HEK293 (cell line): Measurements from ENCODE around the gene SNAPC5.
A peak's percentile ranks its signal among the peaks of the same experiment; 100 is the strongest.

Source experiments
- CTCF ChIP-seq: fragments of 450-650 bp; formaldehyde crosslinking; IDR thresholded peaks from 2 replicates; pipeline ENCODE4 v1.5.1; 2016; ENCODE audit warnings: missing biosample characterization, missing genetic modification characterization
- ELK4 ChIP-seq: IDR thresholded peaks from 2 replicates; pipeline ENCODE4 v1.6.1; 2011; ENCODE audit warnings: mild to moderate bottlenecking, low read depth, low read length, borderline replicate concordance
- GLIS2 ChIP-seq: fragments of 450-650 bp; formaldehyde crosslinking; IDR thresholded peaks from 2 replicates; pipeline ENCODE4 v1.5.1; 2016; ENCODE audit warnings: missing biosample characterization, missing genetic modification characterization
- HOXD13 ChIP-seq: sonication (generic); formaldehyde crosslinking; IDR thresholded peaks from 2 replicates; pipeline ENCODE4 v1.8.0; 2022; ENCODE audit warnings: missing genetic modification reagents, borderline replicate concordance
- KLF10 ChIP-seq: fragments of 450-650 bp; IDR thresholded peaks from 2 replicates; pipeline ENCODE4 v1.5.1; 2018; ENCODE audit warnings: missing biosample characterization, mild to moderate bottlenecking, missing genetic modification characterization
- MEIS1 ChIP-seq: sonication (generic); formaldehyde crosslinking; IDR thresholded peaks from 2 replicates; pipeline ENCODE4 v1.8.1; 2022; ENCODE audit warnings: missing genetic modification reagents, mild to moderate bottlenecking, borderline replicate concordance
- PRDM2 ChIP-seq: fragments of 450-650 bp; formaldehyde crosslinking; IDR thresholded peaks from 2 replicates; pipeline ENCODE4 v1.5.1; 2016; ENCODE audit warnings: missing biosample characterization, missing genetic modification characterization, borderline replicate concordance
- WT1 ChIP-seq: fragments of 450-650 bp; formaldehyde crosslinking; IDR thresholded peaks from 2 replicates; pipeline ENCODE4 v1.5.1; 2016; ENCODE audit warnings: missing biosample characterization, missing genetic modification characterization
- ZBTB20 ChIP-seq: fragments of 450-650 bp; formaldehyde crosslinking; IDR thresholded peaks from 2 replicates; pipeline ENCODE4 v1.5.1; 2016; ENCODE audit warnings: missing biosample characterization, missing genetic modification characterization
- ZFHX2 ChIP-seq: fragments of 450-650 bp; formaldehyde crosslinking; conservative IDR thresholded peaks from 2 replicates; pipeline ENCODE4 v1.5.1; 2016; ENCODE audit warnings: missing biosample characterization, missing genetic modification characterization
- ZNF140 ChIP-seq: fragments of 450-650 bp; formaldehyde crosslinking; IDR thresholded peaks from 2 replicates; pipeline ENCODE4 v1.5.1; 2016; ENCODE audit warnings: missing biosample characterization, missing genetic modification characterization
- ZNF157 ChIP-seq: fragments of 450-650 bp; formaldehyde crosslinking; IDR thresholded peaks from 2 replicates; pipeline ENCODE4 v1.5.1; 2016; ENCODE audit warnings: missing biosample characterization, missing genetic modification characterization
- ZNF174 ChIP-seq: fragments of 450-650 bp; formaldehyde crosslinking; IDR thresholded peaks from 2 replicates; pipeline ENCODE4 v1.5.0; 2017; ENCODE audit warnings: missing biosample characterization, mild to moderate bottlenecking, missing genetic modification characterization
- ZNF175 ChIP-seq: fragments of 450-650 bp; formaldehyde crosslinking; IDR thresholded peaks from 2 replicates; pipeline ENCODE4 v1.5.1; 2016; ENCODE audit warnings: missing biosample characterization, missing genetic modification characterization
- ZNF19 ChIP-seq: fragments of 450-650 bp; formaldehyde crosslinking; IDR thresholded peaks from 2 replicates; pipeline ENCODE4; 2016; ENCODE audit warnings: missing biosample characterization, missing genetic modification characterization, low read depth
- ZNF266 ChIP-seq: fragments of 450-650 bp; formaldehyde crosslinking; IDR thresholded peaks from 2 replicates; pipeline ENCODE4 v1.5.1; 2016; ENCODE audit warnings: missing biosample characterization, missing genetic modification characterization, low read depth
- ZNF302 ChIP-seq: fragments of 450-650 bp; formaldehyde crosslinking; IDR thresholded peaks from 2 replicates; pipeline ENCODE4 v1.5.1; 2016; ENCODE audit warnings: missing biosample characterization, missing genetic modification characterization, low read depth
- ZNF558 ChIP-seq: fragments of 450-650 bp; formaldehyde crosslinking; IDR thresholded peaks from 2 replicates; pipeline ENCODE4 v1.5.1; 2016; ENCODE audit warnings: missing biosample characterization, missing genetic modification characterization
- ZNF610 ChIP-seq: fragments of 450-650 bp; formaldehyde crosslinking; IDR thresholded peaks from 2 replicates; pipeline ENCODE4 v1.5.1; 2016; ENCODE audit warnings: missing biosample characterization, missing genetic modification characterization, borderline replicate concordance
- ZNF660 ChIP-seq: fragments of 450-650 bp; IDR thresholded peaks from 2 replicates; pipeline ENCODE4 v1.5.1; 2018; ENCODE audit warnings: missing biosample characterization, mild to moderate bottlenecking, missing genetic modification characterization
- ZNF701 ChIP-seq: fragments of 450-650 bp; formaldehyde crosslinking; IDR thresholded peaks from 2 replicates; pipeline ENCODE4 v1.5.1; 2016; ENCODE audit warnings: missing biosample characterization, missing genetic modification characterization
- ZNF792 ChIP-seq: fragments of 450-650 bp; formaldehyde crosslinking; IDR thresholded peaks from 2 replicates; pipeline ENCODE4 v1.5.1; 2016; ENCODE audit warnings: missing biosample characterization, missing genetic modification characterization
- TF ChIP-seq, protein P1 (sequence below): fragments of 450-650 bp; formaldehyde crosslinking; IDR thresholded peaks from 2 replicates; pipeline ENCODE4 v1.5.1; 2017; ENCODE audit warnings: missing biosample characterization, missing genetic modification characterization
- TF ChIP-seq, protein P2 (sequence below): fragments of 450-650 bp; formaldehyde crosslinking; IDR thresholded peaks from 2 replicates; pipeline ENCODE4 v1.5.1; 2016; ENCODE audit warnings: missing biosample characterization, missing genetic modification characterization

The SNAPC5 gene

GRCh38 chr15:66504563-66505429, 7.2 kb upstream of the SNAPC5 start, which contains the start of the genes RPL4 and ZWILCH (continued):
- TF ChIP-seq ZNF558 (tag by site-specific recombination) (no peak), ZNF792 (tag by site-specific recombination) (0 out of 2 replicates have a peak, but pooled peaks have one; percentile 11), MEIS1 (CRISPR knock-in tag) (no peak), ZNF19 (tag by site-specific recombination) (no peak), ZNF175 (no peak), ZNF302 (no peak), ZNF660 (peak; percentile 51), ZFHX2 (tag by site-specific recombination) (0 out of 2 replicates have a peak, but pooled peaks have one; percentile 41), ZNF701 (tag by site-specific recombination) (no peak), WT1 (no peak), KLF10 (tag by site-specific recombination) (peak; percentile 86), ZNF610 (tag by site-specific recombination) (peak; percentile 88), ZNF140 (tag by site-specific recombination) (no peak), ZNF174 (no peak), ZNF266 (tag by site-specific recombination) (no peak), ZNF157 (tag by site-specific recombination) (0 out of 2 replicates have a peak, but pooled peaks have one; percentile 11), CTCF (tag by site-specific recombination) (peak; percentile 20; the same call in 1 of the 2 replicates), PRDM2 (tag by site-specific recombination) (no peak), HOXD13 (CRISPR knock-in tag) (no peak), ELK4 (peak; percentile 75; the same call in 1 of the 2 replicates), ZBTB20 (tag by site-specific recombination) (peak; percentile 45; the same call in 1 of the 2 replicates), GLIS2 (tag by site-specific recombination) (peak; percentile 77)
- TF ChIP-seq, protein P1, sequence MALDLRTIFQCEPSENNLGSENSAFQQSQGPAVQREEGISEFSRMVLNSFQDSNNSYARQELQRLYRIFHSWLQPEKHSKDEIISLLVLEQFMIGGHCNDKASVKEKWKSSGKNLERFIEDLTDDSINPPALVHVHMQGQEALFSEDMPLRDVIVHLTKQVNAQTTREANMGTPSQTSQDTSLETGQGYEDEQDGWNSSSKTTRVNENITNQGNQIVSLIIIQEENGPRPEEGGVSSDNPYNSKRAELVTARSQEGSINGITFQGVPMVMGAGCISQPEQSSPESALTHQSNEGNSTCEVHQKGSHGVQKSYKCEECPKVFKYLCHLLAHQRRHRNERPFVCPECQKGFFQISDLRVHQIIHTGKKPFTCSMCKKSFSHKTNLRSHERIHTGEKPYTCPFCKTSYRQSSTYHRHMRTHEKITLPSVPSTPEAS, result no peak; the same call in 1 of the 2 replicates
- TF ChIP-seq, protein P2, sequence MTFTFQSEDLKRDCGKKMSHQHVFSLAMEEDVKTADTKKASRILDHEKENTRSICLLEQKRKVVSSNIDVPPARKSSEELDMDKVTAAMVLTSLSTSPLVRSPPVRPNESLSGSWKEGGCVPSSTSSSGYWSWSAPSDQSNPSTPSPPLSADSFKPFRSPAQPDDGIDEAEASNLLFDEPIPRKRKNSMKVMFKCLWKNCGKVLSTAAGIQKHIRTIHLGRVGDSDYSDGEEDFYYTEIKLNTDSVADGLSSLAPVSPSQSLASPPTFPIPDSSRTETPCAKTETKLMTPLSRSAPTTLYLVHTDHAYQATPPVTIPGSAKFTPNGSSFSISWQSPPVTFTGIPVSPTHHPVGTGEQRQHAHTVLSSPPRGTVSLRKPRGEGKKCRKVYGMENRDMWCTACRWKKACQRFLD, result no peak; the same call in 1 of the 2 replicates
